ENCODE results near the gene DNAJC1.

GRCh38 chr10:21830037-21830436, 173.5 kb downstream of the DNAJC1 start:
- TF ChIP-seq POLR2A (IDR thresholded peaks at IDR 0.05; ENCODE audit: low read depth, low read length), result no peak
- no peak for TF ChIP-seq TAF1 (IDR thresholded peaks at IDR 0.05; ENCODE audit: borderline replicate concordance, low read depth, low read length)
- no peak for TF ChIP-seq POLR2AphosphoS5 (IDR thresholded peaks at IDR 0.05; ENCODE audit: low read depth, low read length)

Measured in GM12892 (cell line).